ENCODE results near the gene BRMS1L. TPM values are rescaled to one million over a fixed set of nuclear protein-coding genes. Genes with fewer than 3 reads are reported as not detected.

Gene BRMS1L
- total and polyA plus RNA-seq, 10 of the 15 experiments (the other 5 are each of a cell fraction or from before 2014, with no cell fraction given): 5.3 to 26.7 (median 8.3) TPM

GRCh38 chr14:35806006-35806907 lies 19.9 kb upstream of the BRMS1L start:
- TF ChIP-seq POLR2AphosphoS2 (IDR thresholded peaks at IDR 0.05; ENCODE audit: low read depth, low read length): no peak
- 0 out of 2 replicates have a peak, but pooled peaks have one; percentile 43 for TF ChIP-seq MLLT1 (IDR thresholded peaks at IDR 0.05)
- H3K79me2 ChIP-seq (ENCODE audit: control insufficient read depth, insufficient read depth, low read length): peaks cover 11% of the 10 kb centered on the region
- DNase-seq (ENCODE audit: low read depth, low spot score) (no peak), ATAC-seq (no peak), FAIRE-seq (no peak)
- SMC1A ChIA-PET (ENCODE audit: uncharacterized antibody, unreplicated experiment): interaction anchor here (0.9 to 2.6 kb wide), 6 partner anchors 9 to 77 kb away, joined by 3 to 10 read pairs (median 6); no protein-coding TSS in a partner anchor
- H3K4me1 ChIP-seq (ENCODE audit: control insufficient read depth, insufficient read depth, low read length): no peaks in the 10 kb centered on the region
- H3K4me2 ChIP-seq (ENCODE audit: control insufficient read depth, insufficient read depth): peak overlapping the region; percentile 57
- 98% methylated on average over 2 of the region's 2 CpGs for WGBS (ENCODE audit: insufficient coverage, insufficient replicate concordance, low lambda C conversion rate, missing lambda C conversion rate)
- RAD21 ChIA-PET (ENCODE audit: unreplicated experiment): interaction anchor here (0.7 to 1.9 kb wide), 3 partner anchors 10 to 13 kb away, joined by 3 to 11 read pairs (median 3); no protein-coding TSS in a partner anchor
- CTCF ChIA-PET: interaction anchor here (0.8 to 4.8 kb wide), 5 partner anchors 10 to 390 kb away, joined by 3 to 42 read pairs (median 3); no protein-coding TSS in a partner anchor
- in situ Hi-C loops (cut with MboI) (no loop called here), intact Hi-C loops (cut with micrococcal nuclease; ENCODE audit: unreplicated experiment) (loop anchor here (5.0 kb wide), 1 partner anchor 119 kb away; no protein-coding TSS in a partner anchor)
- H3K9ac ChIP-seq (ENCODE audit: control insufficient read depth, insufficient read depth, low read length): no peak overlapping the region
- no peaks in the 10 kb centered on the region for H4K20me1 ChIP-seq (ENCODE audit: control insufficient read depth, insufficient read depth)
- no peaks in the 10 kb centered on the region for H3K36me3 ChIP-seq (ENCODE audit: control insufficient read depth in 2 of 2, insufficient read depth in 2 of 2, low read length in 1 of 2)
- no peak overlapping the region for H3K27ac ChIP-seq (ENCODE audit: control insufficient read depth, insufficient read depth)
- no peaks in the 10 kb centered on the region for H3K9me3 ChIP-seq (replicated peaks; ENCODE audit: control insufficient read depth, insufficient read depth, low read length)
- no peak overlapping the region for H2AFZ ChIP-seq (ENCODE audit: control insufficient read depth, low read depth, low read length)
- BruUV-seq (replicated peaks): no TSS peak
- POLR2A ChIA-PET: interaction anchor here (0.9 to 1.2 kb wide), 4 partner anchors 9 to 30 kb away, joined by 3 to 8 read pairs (median 4); partner anchors contain the start of gene BRMS1L
- H3K27me3 ChIP-seq (replicated peaks in 1 of 2; ENCODE audit: control insufficient read depth in 2 of 2, insufficient read depth in 2 of 2, low read length in 1 of 2): no peaks in the 10 kb centered on the region
- H3K4me3 ChIP-seq: no peak overlapping the region
